Subcutaneous abdominal adipose tissue (tissue), 5 donors: ENCODE data around the gene RASL12.
"Not testable (repeated sequence)": the region's sequence is repeated elsewhere in the genome, so short reads cannot be mapped to it uniquely, and the experiment has no call there.

ENCODE experiments used
- H3K27ac ChIP-seq: one replicate; pipeline ENCODE4 v1.7.0; 2013; ENCODE audit warnings: low read depth, mild to moderate bottlenecking, inconsistent platforms, low read length, moderate library complexity
- H3K27me3 ChIP-seq, 5 donors: one replicate each; pipeline ENCODE4 v1.7.0; 2013; ENCODE audit warnings: low read length in 5 of 5, inconsistent platforms in 1 of 5; ENCODE audit not compliant: control insufficient read depth in 5 of 5, insufficient read depth in 4 of 5
- H3K36me3 ChIP-seq, 5 donors: one replicate each; pipeline ENCODE4 v1.7.0; 2013; ENCODE audit warnings: low read length in 5 of 5; ENCODE audit not compliant: control insufficient read depth in 5 of 5, insufficient read depth in 5 of 5
- H3K4me1 ChIP-seq, 5 donors: one replicate each; pipeline ENCODE4 v1.7.0; 2013; ENCODE audit warnings: low read length in 5 of 5, mild to moderate bottlenecking in 3 of 5, moderate library complexity in 1 of 5; ENCODE audit not compliant: control insufficient read depth in 5 of 5, insufficient read depth in 5 of 5
- H3K4me3 ChIP-seq, 5 donors: one replicate each; pipeline ENCODE4 v1.7.0; 2013; ENCODE audit warnings: low read length in 5 of 5, low read depth in 1 of 5
- H3K9ac ChIP-seq, 5 donors: one replicate each; pipeline ENCODE4 v1.7.0; 2013; ENCODE audit warnings: low read length in 5 of 5, mild to moderate bottlenecking in 4 of 5, moderate library complexity in 3 of 5
- H3K9me3 ChIP-seq, 5 donors: one replicate each; pipeline ENCODE4 v1.7.0; 2013; ENCODE audit warnings: low read length in 5 of 5; ENCODE audit not compliant: control insufficient read depth in 5 of 5
- donor health status: healthy.
- donor health status: healthy.
- donor health status: healthy.
- donor health status: healthy.
- donor health status: healthy.

RASL12 gene

GRCh38 chr15:65076486-65077290 lies 8.9 kb upstream of the RASL12 start, which contains the start of gene KBTBD13:
TSS of gene KBTBD13 (plus strand) at chr15:65076746. CDS start at chr15:65076816, 70 bp downstream.
- peaks cover 0 to 18% (median 13%) of the 10 kb centered on the region in 5 donors for H3K4me1 ChIP-seq
- H3K27ac ChIP-seq, result no peak within 1 kb of the TSS
- no peak within 1 kb of the TSS for H3K9ac ChIP-seq
- no peak within 1 kb of the TSS for H3K4me3 ChIP-seq
- no peaks in the 10 kb centered on the region for H3K36me3 ChIP-seq
- no peaks in the 10 kb centered on the region for H3K9me3 ChIP-seq
- H3K27me3 ChIP-seq, result peaks cover 10 to 29% (median 12%) of the 10 kb centered on the region in 5 donors

DNA sequence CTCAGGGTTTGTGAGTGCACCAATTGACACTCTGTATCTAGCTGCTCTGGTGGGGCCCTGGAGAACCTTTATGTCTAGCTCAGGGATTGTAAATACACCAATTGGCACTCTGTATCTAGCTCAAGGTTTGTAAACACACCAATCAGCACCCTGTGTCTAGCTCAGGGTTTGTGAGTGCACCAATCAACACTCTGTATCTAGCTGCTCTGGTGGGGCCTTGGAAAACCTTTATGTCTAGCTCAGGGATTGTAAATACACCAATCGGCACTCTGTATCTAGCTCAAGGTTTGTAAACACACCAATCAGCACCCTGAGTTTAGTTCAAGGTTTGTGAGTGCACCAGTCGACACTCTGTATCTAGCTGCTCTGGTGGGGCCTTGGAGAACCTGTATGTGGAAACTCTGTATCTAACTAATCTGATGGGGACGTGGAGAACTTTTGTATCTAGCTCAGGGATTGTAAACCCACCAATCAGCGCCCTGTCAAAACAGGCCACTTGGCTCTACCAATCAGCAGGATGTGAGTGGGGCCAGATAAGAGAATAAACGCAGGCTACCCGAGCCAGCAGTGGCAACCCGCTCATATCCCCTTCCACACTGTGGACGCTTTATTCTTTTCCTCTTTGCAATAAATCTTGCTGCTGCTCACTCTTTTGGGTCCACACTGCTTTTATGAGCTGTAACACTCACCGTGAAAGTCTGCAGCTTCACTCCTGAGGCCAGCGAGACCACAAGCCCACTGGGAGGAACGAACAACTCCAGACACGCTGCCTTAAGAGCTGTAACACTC lies 8.0 kb upstream of the RASL12 start:
- not testable (repeated sequence) for H3K4me3 ChIP-seq, H3K27ac ChIP-seq, H3K9ac ChIP-seq

GRCh38 chr15:65074946-65075345 lies 7.2 kb upstream of the RASL12 start:
- not testable (repeated sequence) for H3K4me3 ChIP-seq, H3K36me3 ChIP-seq, H3K9me3 ChIP-seq, H3K9ac ChIP-seq, H3K27ac ChIP-seq
- H3K27me3 ChIP-seq, result peaks cover 6 to 23% (median 12%) of the 10 kb centered on the region in 5 donors
- H3K4me1 ChIP-seq, result peaks cover 2 to 32% (median 23%) of the 10 kb centered on the region in 5 donors

More for the DNA sequence above, 8.0 kb upstream of the RASL12 start:
- Histone ChIP-seq H3K27me3 (peaks cover 6 to 23% (median 12%) of the 10 kb centered on the region in 5 donors), H3K4me1 (peaks cover 2 to 27% (median 19%) of the 10 kb centered on the region in 5 donors)
- not testable (repeated sequence) for H3K36me3 ChIP-seq, H3K9me3 ChIP-seq

DNA sequence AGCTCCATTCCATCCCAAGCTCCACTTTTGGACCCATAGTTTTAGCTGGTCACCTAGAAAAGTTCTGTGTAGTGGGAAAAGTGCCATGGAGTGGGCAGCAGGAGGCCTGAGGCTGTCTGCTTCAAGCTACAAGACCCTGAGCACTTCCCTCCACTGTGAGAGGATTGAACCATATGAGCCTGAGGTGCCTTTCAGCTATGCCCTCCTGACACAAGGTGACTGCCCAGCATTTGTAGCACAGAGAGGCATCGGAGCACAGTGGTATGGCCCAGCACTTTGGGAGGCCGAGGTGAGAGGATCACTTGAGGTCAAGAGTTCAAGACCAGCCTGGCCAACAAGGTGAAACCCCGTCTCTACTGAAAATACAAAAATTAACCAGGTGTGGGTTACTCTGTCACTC lies 4.8 kb upstream of the RASL12 start:
- H3K9me3 ChIP-seq, result no peaks in the 10 kb centered on the region

GRCh38 chr15:65072027-65072426 lies 4.2 kb upstream of the RASL12 start:
- H3K9me3 ChIP-seq, result no peaks in the 10 kb centered on the region
- H3K4me1 ChIP-seq, result peaks cover 4 to 48% (median 37%) of the 10 kb centered on the region in 5 donors
- H3K4me3 ChIP-seq, result no peak overlapping the region
- no peaks in the 10 kb centered on the region for H3K36me3 ChIP-seq
- H3K27me3 ChIP-seq, result peaks cover 7 to 13% (median 9%) of the 10 kb centered on the region in 5 donors
- H3K9ac ChIP-seq, result no peak overlapping the region
- H3K27ac ChIP-seq, result no peak overlapping the region

More for the DNA sequence above, 4.8 kb upstream of the RASL12 start:
- no peaks in the 10 kb centered on the region for H3K36me3 ChIP-seq
- H3K4me1 ChIP-seq, result peaks cover 4 to 47% (median 34%) of the 10 kb centered on the region in 5 donors
- no peak overlapping the region for H3K27ac ChIP-seq
- H3K4me3 ChIP-seq, result no peak overlapping the region
- no peak overlapping the region for H3K9ac ChIP-seq
- peaks cover 3 to 13% (median 10%) of the 10 kb centered on the region in 5 donors for H3K27me3 ChIP-seq

DNA sequence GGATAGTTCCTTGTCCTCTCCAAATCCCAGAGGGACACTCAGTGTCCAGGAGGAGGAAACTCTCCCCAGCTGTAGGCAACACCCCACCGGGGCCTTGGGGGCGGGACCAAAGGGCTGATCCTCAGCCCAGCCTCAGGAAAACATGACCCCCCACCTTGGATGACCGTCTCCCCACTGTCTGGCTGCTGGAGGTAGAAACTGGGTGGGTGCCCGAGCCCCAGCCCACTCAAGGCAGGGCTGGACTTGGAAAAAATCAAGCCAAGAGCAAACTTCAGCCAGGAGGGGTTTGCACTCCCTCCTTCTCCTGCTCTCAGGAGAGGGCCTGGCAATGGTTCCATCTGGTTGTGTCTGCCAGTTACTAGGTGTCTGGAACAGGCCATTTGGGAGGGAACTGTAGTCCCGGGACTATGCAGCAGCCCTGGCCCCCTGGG lies 3.6 kb upstream of the RASL12 start:
- Histone ChIP-seq H3K4me1 (peaks cover 4 to 48% (median 37%) of the 10 kb centered on the region in 5 donors), H3K9me3 (no peaks in the 10 kb centered on the region), H3K9ac (no peak overlapping the region), H3K4me3 (no peak overlapping the region), H3K27me3 (peaks cover 7 to 14% (median 10%) of the 10 kb centered on the region in 5 donors), H3K36me3 (no peaks in the 10 kb centered on the region), H3K27ac (no peak overlapping the region)

- H3K27me3 ChIP-seq, result peaks cover 10 to 20% (median 14%) of the 10 kb centered on the region in 5 donors
- no peaks in the 10 kb centered on the region for H3K9me3 ChIP-seq
- no peaks in the 10 kb centered on the region for H3K36me3 ChIP-seq
- H3K27ac ChIP-seq, result peak overlapping the region; percentile 23
- H3K9ac ChIP-seq, result no peak overlapping the region
- H3K4me3 ChIP-seq, result no peak overlapping the region
- H3K4me1 ChIP-seq, result peaks cover 4 to 48% (median 37%) of the 10 kb centered on the region in 5 donors
Measured at GRCh38 chr15:65069779-65070546, 2.2 kb upstream of the RASL12 start.

DNA sequence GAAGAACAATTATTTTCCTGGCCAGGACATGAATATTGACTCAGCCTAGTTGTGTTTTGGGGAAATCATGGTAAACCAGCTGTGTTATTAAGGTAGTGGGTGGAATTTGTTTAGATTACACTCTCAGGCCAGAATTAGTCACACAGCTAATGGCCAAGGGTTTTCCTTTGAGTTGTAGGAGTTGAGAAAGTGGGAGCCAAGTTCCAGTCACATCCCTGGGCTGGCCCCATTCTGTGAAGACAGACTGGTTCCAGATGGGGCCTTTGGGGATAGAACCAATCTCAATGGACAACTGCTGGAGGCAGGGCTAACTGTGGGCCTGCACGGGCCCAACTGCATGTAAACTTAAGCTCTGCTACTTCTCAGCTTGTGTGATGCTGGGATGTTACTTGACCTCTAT lies 1.4 kb upstream of the RASL12 start:
- Histone ChIP-seq H3K4me1 (peaks cover 4 to 48% (median 37%) of the 10 kb centered on the region in 5 donors), H3K27ac (peak overlapping the region; percentile 46)

DNA sequence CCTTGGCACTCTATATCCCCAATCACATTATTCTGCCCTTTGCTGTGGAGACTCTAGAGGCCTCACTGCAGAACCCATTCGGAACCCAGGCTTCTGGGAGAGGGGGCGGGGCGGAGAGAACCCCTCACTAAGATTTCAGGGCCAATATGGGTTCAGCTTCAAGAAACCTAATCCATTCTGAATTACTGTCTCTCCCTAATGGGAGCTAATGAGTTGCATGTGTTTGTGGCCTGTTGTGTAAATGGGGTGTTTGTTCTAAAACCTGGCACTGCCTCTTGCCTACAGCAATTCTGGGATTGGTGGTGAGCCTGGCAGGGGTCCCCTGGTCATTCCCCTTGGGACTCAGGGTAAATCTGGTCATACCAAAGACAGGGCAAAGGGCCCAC lies 605 bp upstream of the RASL12 start:
- Histone ChIP-seq H3K4me3 (peak overlapping the region in 3 of 5 donors; percentile 61 to 68 (median 62)), H3K36me3 (no peaks in the 10 kb centered on the region), H3K9me3 (no peaks in the 10 kb centered on the region), H3K27ac (peak overlapping the region; percentile 46), H3K9ac (no peak overlapping the region), H3K4me1 (peaks cover 4 to 48% (median 37%) of the 10 kb centered on the region in 5 donors), H3K27me3 (peaks cover 10 to 20% (median 14%) of the 10 kb centered on the region in 5 donors)

More for the DNA sequence above, 1.4 kb upstream of the RASL12 start:
- Histone ChIP-seq H3K4me3 (no peak overlapping the region), H3K9me3 (no peaks in the 10 kb centered on the region), H3K36me3 (no peaks in the 10 kb centered on the region), H3K27me3 (peaks cover 10 to 20% (median 14%) of the 10 kb centered on the region in 5 donors), H3K9ac (no peak overlapping the region)
